Measurements from ENCODE around the gene GALNTL6. TPM values are rescaled to one million over a fixed set of nuclear protein-coding genes. Genes with fewer than 3 reads are reported as not detected.

Gene GALNTL6
- polyA plus RNA-seq, 1 experiment = not detected

- ChIA-PET CTCF (no interaction called here), POLR2A (no interaction called here)
- H3K27me3 ChIP-seq (ENCODE audit: control insufficient read depth, insufficient read depth, low read length) = no peaks in the 10 kb centered on the region
- no peak overlapping the region for H3K4me3 ChIP-seq (ENCODE audit: low read depth, low read length)
- H3K9me3 ChIP-seq (ENCODE audit: control insufficient read depth, insufficient read depth, low read length) = no peaks in the 10 kb centered on the region
- TF ChIP-seq CTCF (IDR thresholded peaks at IDR 0.05; ENCODE audit: low read depth, low read length) = no peak
- DNase-seq (ENCODE audit: low read depth, low spot score) = no peak
- no peak overlapping the region for H3K27ac ChIP-seq (ENCODE audit: low read depth, low read length)
These were observed 327.8 kb downstream of the GALNTL6 start for GRCh38 chr4:172141025-172141424.

- no peaks in the 10 kb centered on the region for H3K27me3 ChIP-seq (ENCODE audit: control insufficient read depth, insufficient read depth, low read length)
- H3K27ac ChIP-seq (ENCODE audit: low read depth, low read length) = no peak overlapping the region
- no peak for TF ChIP-seq CTCF (IDR thresholded peaks at IDR 0.05; ENCODE audit: low read depth, low read length)
- ChIA-PET POLR2A (no interaction called here), CTCF (no interaction called here)
- no peaks in the 10 kb centered on the region for H3K9me3 ChIP-seq (ENCODE audit: control insufficient read depth, insufficient read depth, low read length)
- no peak for DNase-seq (ENCODE audit: low read depth, low spot score)
- H3K4me3 ChIP-seq (ENCODE audit: low read depth, low read length) = no peak overlapping the region
These were observed 329.1 kb downstream of the GALNTL6 start for GRCh38 chr4:172142281-172142741.

GRCh38 chr4:172143605-172144314, 330.6 kb downstream of the GALNTL6 start:
- TF ChIP-seq CTCF (IDR thresholded peaks at IDR 0.05; ENCODE audit: low read depth, low read length) = no peak
- H3K4me3 ChIP-seq (ENCODE audit: low read depth, low read length) = no peak overlapping the region
- CTCF ChIA-PET = no interaction called here
- no peaks in the 10 kb centered on the region for H3K9me3 ChIP-seq (ENCODE audit: control insufficient read depth, insufficient read depth, low read length)
- no peak for DNase-seq (ENCODE audit: low read depth, low spot score)
- no peaks in the 10 kb centered on the region for H3K27me3 ChIP-seq (ENCODE audit: control insufficient read depth, insufficient read depth, low read length)
- H3K27ac ChIP-seq (ENCODE audit: low read depth, low read length) = no peak overlapping the region
- POLR2A ChIA-PET = no interaction called here

- CTCF ChIA-PET = no interaction called here
- Histone ChIP-seq H3K9me3 (ENCODE audit: control insufficient read depth, insufficient read depth, low read length) (no peaks in the 10 kb centered on the region; the same call in 1 of the 2 replicates), H3K27me3 (ENCODE audit: control insufficient read depth, insufficient read depth, low read length) (no peaks in the 10 kb centered on the region), H3K4me3 (ENCODE audit: low read depth, low read length) (no peak overlapping the region), H3K27ac (ENCODE audit: low read depth, low read length) (no peak overlapping the region)
- TF ChIP-seq CTCF (IDR thresholded peaks at IDR 0.05; ENCODE audit: low read depth, low read length) = no peak; the same call in 1 of the 2 replicates
- POLR2A ChIA-PET = no interaction called here
- no peak for DNase-seq (ENCODE audit: low read depth, low spot score)
These were observed 334.5 kb downstream of the GALNTL6 start for GRCh38 chr4:172147687-172148086.

- H3K27ac ChIP-seq (ENCODE audit: low read depth, low read length) = no peak overlapping the region
- H3K4me3 ChIP-seq (ENCODE audit: low read depth, low read length) = no peak overlapping the region
- no peak for DNase-seq (ENCODE audit: low read depth, low spot score)
- no peaks in the 10 kb centered on the region; the same call in 1 of the 2 replicates for H3K9me3 ChIP-seq (ENCODE audit: control insufficient read depth, insufficient read depth, low read length)
- no peaks in the 10 kb centered on the region for H3K27me3 ChIP-seq (ENCODE audit: control insufficient read depth, insufficient read depth, low read length)
- POLR2A ChIA-PET = no interaction called here
- no peak for TF ChIP-seq CTCF (IDR thresholded peaks at IDR 0.05; ENCODE audit: low read depth, low read length)
- CTCF ChIA-PET = interaction anchor here (1.0 kb wide), 1 partner anchor 14 kb away, joined by 3 read pairs; no protein-coding TSS in a partner anchor
These were observed 336.1 kb downstream of the GALNTL6 start for GRCh38 chr4:172149329-172149728.
